Activated CD4-positive, alpha-beta memory T cell treated with anti-CD3 and anti-CD28 coated beads for 36 hours (primary cell): ENCODE results near the gene KRT4. TPM values are rescaled to one million over a fixed set of nuclear protein-coding genes. Genes with fewer than 3 reads are reported as not detected.
"Not testable (repeated sequence)": the region's sequence is repeated elsewhere in the genome, so short reads cannot be mapped to it uniquely, and the experiment has no call there.

Experiments used
- CTCF ChIA-PET: fragments of 350-600 bp; sonication (Branson Sonifier 250); formaldehyde crosslinking; loops from one replicate; lab custom pipeline; 2021; ENCODE audit warnings: antibody characterized with exemption, inconsistent platforms; lab: Charles Lee
- POLR2A ChIA-PET: fragments of 350-600 bp; sonication (Branson Sonifier 250); formaldehyde crosslinking; loops from one replicate; lab custom pipeline; 2021; ENCODE audit warnings: antibody characterized with exemption; lab: Charles Lee
- DNase-seq: peaks from one replicate; pipeline ENCODE4 v3.0.0-alpha.2; 2020
- H3K27ac Mint-ChIP-seq: one replicate; pipeline ENCODE4 v1.8.0; 2021; ENCODE audit warnings: mixed read lengths
- H3K27me3 Mint-ChIP-seq: one replicate; pipeline ENCODE4 v1.8.0; 2021; ENCODE audit warnings: mixed read lengths
- H3K36me3 Mint-ChIP-seq: one replicate; pipeline ENCODE4 v1.8.0; 2021; ENCODE audit warnings: mixed read lengths
- H3K4me1 Mint-ChIP-seq: one replicate; pipeline ENCODE4 v1.8.0; 2021; ENCODE audit warnings: low read depth, mixed read lengths
- H3K4me3 Mint-ChIP-seq: one replicate; pipeline ENCODE4 v1.8.0; 2021; ENCODE audit warnings: mild to moderate bottlenecking, mixed read lengths
- H3K9me3 Mint-ChIP-seq: one replicate; pipeline ENCODE4 v1.8.0; 2021; ENCODE audit warnings: mixed read lengths
- intact Hi-C: fragments of 100-400 bp; cut with micrococcal nuclease; formaldehyde crosslinking; loops from one replicate; pipeline ENCODE4 v1.15.1; 2023
- total RNA-seq, 2 experiments: library from RNA; stranded (reverse); gene quantifications; one replicate each; pipeline ENCODE4 v1.2.3, GENCODE V29; 2021

KRT4 gene
- total RNA-seq = not detected

- Mint-ChIP-seq H3K27me3 (peaks cover 4% of the 10 kb centered on the region), H3K27ac (no peak within 1 kb of the TSS), H3K4me3 (no peak within 1 kb of the TSS), H3K4me1 (no peaks in the 10 kb centered on the region), H3K36me3 (no peaks in the 10 kb centered on the region), H3K9me3 (no peaks in the 10 kb centered on the region)
- CTCF ChIA-PET = interaction anchor here (1.6 kb wide), 1 partner anchor 71 kb away, joined by 3 read pairs; no protein-coding TSS in a partner anchor
- no peak for DNase-seq
- POLR2A ChIA-PET = no interaction called here
- intact Hi-C loops = no loop called here
Observed at GRCh38 chr12:52813885-52814709, at the start of gene KRT4. TSS of gene KRT4 (minus strand) at chr12:52814116. CDS start at chr12:52814058, 58 bp downstream.

- H3K27ac Mint-ChIP-seq = no peak overlapping the region
- no peak overlapping the region for H3K4me3 Mint-ChIP-seq
- H3K9me3 Mint-ChIP-seq = no peaks in the 10 kb centered on the region
- H3K36me3 Mint-ChIP-seq = no peaks in the 10 kb centered on the region
- CTCF ChIA-PET = interaction anchor here (0.9 to 1.3 kb wide), 3 partner anchors 8 to 22 kb away, joined by 4 to 5 read pairs (median 4); no protein-coding TSS in a partner anchor
- peaks cover 2% of the 10 kb centered on the region for H3K4me1 Mint-ChIP-seq
- POLR2A ChIA-PET = no interaction called here
- no peaks in the 10 kb centered on the region for H3K27me3 Mint-ChIP-seq
- intact Hi-C loops = no loop called here
- no peak for DNase-seq
Observed at GRCh38 chr12:52862023-52862422, 48.1 kb upstream of the KRT4 start.

DNA sequence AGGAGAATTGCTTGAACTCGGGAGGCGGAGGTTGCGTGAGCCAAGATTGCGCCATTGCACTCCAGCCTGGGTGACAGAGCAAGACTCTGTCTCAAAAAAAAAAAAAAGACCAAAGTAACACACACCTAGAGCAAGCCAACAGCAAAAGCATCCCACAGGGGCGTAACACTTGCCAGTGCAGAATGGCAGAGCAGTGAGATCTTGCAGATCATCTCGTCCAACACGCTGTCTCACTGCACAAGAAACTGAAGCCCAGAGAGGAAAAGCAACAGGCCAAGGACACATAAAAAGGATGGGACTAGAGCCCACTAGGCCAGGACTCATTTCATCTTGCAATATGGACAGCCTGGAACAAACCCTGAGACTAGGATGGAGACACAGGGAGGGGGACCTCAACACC lies 47.6 kb upstream of the KRT4 start:
- no peaks in the 10 kb centered on the region for H3K27me3 Mint-ChIP-seq
- intact Hi-C loops = no loop called here
- no peak for DNase-seq
- ChIA-PET POLR2A (no interaction called here), CTCF (interaction anchor here (0.9 to 1.3 kb wide), 3 partner anchors 9 to 23 kb away, joined by 4 to 5 read pairs (median 4); no protein-coding TSS in a partner anchor)
- H3K4me1 Mint-ChIP-seq = no peaks in the 10 kb centered on the region
- H3K27ac Mint-ChIP-seq = no peak overlapping the region
- H3K36me3 Mint-ChIP-seq = no peaks in the 10 kb centered on the region
- no peaks in the 10 kb centered on the region for H3K9me3 Mint-ChIP-seq
- no peak overlapping the region for H3K4me3 Mint-ChIP-seq

DNA sequence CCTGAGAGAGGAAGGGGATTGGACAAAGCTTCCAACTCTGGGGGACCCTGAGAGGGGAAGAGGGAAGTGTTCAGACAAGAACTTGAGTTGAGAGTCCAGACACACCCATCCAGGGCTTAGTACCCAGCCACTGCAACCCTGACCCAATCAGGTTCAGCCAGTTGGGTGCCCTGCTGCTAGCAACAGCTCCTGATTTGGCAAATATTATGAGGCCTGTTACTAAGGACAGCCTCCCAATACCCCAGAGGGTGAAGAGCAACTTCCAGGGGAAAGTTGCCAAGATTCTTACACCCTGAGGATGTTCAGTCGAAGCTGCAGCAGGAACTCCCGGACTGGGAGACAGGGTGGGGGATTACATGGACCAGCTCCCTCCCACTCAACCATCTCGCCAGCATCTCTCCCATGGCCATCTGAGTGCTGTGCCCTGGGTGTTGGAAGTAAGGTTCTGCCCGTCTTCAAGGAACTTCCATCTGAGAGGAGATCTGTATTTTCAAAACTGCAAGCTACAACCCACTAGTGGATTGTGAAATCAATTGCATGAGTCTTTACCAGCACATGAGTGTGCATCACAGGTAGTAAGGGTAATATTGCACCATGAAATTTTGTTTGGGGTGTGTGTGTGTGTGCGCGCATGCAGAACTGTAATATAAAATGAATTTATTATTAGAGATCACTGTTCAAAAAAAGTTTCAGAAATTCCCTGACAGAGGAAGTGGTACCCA lies 46.3 kb upstream of the KRT4 start:
- Mint-ChIP-seq H3K4me1 (no peaks in the 10 kb centered on the region), H3K36me3 (no peaks in the 10 kb centered on the region)
- CTCF ChIA-PET = interaction anchor here (0.7 to 1.7 kb wide), 3 partner anchors 20 to 645 kb away, joined by 3 to 6 read pairs (median 5); no protein-coding TSS in a partner anchor

DNA sequence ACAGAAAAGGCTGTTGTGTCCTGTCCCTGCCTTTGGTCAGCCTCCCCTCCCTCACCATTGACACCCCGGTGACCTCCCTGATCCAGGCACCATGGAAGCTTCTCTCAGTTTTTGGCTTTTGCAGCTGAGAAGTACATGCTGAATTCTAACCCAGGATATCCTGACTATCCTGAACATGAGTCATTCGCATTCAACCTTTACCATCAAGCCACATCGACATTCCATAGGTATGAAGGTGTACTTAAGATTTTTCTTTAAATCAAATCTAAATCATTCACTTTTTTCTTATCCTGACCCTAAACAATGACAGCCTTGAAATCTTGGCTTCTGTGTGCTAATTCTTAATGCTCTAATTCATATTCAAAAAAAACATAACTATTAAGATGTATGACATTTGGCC lies 43.6 kb upstream of the KRT4 start:
- intact Hi-C loops = no loop called here
- Mint-ChIP-seq H3K36me3 (no peaks in the 10 kb centered on the region), H3K4me3 (no peak overlapping the region), H3K27ac (no peak overlapping the region), H3K4me1 (no peaks in the 10 kb centered on the region), H3K27me3 (peaks cover 4% of the 10 kb centered on the region), H3K9me3 (no peaks in the 10 kb centered on the region)
- POLR2A ChIA-PET = no interaction called here
- CTCF ChIA-PET = no interaction called here
- no peak for DNase-seq

More for the DNA sequence above, 46.3 kb upstream of the KRT4 start:
- DNase-seq = no peak
- Mint-ChIP-seq H3K4me3 (no peak overlapping the region), H3K27ac (no peak overlapping the region), H3K27me3 (peaks cover 2% of the 10 kb centered on the region), H3K9me3 (no peaks in the 10 kb centered on the region)
- intact Hi-C loops = no loop called here
- POLR2A ChIA-PET = no interaction called here

- H3K36me3 Mint-ChIP-seq = no peaks in the 10 kb centered on the region
Observed at GRCh38 chr12:52856787-52857186, 42.9 kb upstream of the KRT4 start.

DNA sequence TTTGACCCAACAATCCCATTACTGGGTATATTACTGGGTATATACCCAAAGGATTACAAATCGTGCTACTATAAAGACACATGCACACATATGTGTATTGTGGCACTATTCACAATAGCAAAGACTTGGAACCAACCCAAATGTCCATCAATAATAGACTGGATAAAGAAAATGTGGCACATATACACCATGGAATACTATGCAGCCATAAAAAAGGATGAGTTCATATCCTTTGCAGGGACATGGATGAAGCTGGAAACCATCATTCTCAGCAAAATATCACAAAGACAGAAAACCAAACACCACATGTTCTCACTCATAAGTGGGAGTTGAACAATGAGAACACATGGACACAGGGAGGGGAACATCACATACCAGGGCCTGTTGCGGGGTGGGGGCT lies 42.2 kb upstream of the KRT4 start:
- DNase-seq, H3K36me3 Mint-ChIP-seq, H3K27ac Mint-ChIP-seq, H3K4me1 Mint-ChIP-seq, H3K27me3 Mint-ChIP-seq, POLR2A ChIA-PET, H3K9me3 Mint-ChIP-seq, H3K4me3 Mint-ChIP-seq, intact Hi-C loops: not testable (repeated sequence)
- CTCF ChIA-PET = interaction anchor here (1.0 to 1.3 kb wide), 3 partner anchors 10 to 24 kb away, joined by 3 to 4 read pairs (median 3); no protein-coding TSS in a partner anchor

More at GRCh38 chr12:52856787-52857186, 42.9 kb upstream of the KRT4 start:
- H3K4me3 Mint-ChIP-seq = no peak overlapping the region
- no peaks in the 10 kb centered on the region for H3K9me3 Mint-ChIP-seq
- CTCF ChIA-PET = interaction anchor here (0.9 to 1.3 kb wide), 4 partner anchors 9 to 29 kb away, joined by 3 to 5 read pairs (median 4); no protein-coding TSS in a partner anchor
- peaks cover 4% of the 10 kb centered on the region for H3K27me3 Mint-ChIP-seq
- no peaks in the 10 kb centered on the region for H3K4me1 Mint-ChIP-seq
- H3K27ac Mint-ChIP-seq = no peak overlapping the region
- intact Hi-C loops = no loop called here
- DNase-seq = no peak
- POLR2A ChIA-PET = no interaction called here

- no peaks in the 10 kb centered on the region for H3K4me1 Mint-ChIP-seq
- POLR2A ChIA-PET = no interaction called here
Observed at GRCh38 chr12:52851787-52852186, 37.9 kb upstream of the KRT4 start.

DNA sequence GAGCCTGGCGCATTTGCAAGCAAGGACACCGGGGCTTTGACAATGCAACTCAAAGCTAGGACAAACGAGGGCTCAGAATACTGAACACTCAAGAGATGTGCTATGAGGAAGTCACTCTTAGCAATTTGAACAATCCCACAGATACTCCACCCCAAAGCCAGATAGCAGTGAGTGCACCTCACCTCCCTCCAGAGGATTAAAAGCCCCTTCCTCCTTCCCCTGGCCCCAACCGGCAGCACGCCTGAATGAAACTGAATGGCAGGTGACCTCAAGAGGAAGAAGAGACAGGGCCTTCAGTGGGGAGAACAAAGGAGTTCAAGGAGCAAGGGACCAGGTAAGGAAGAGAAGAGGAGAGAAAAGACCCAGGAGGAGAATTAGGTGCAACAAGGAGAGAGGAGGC lies 36.8 kb upstream of the KRT4 start:
- Mint-ChIP-seq H3K4me1 (no peaks in the 10 kb centered on the region), H3K9me3 (no peaks in the 10 kb centered on the region), H3K36me3 (no peaks in the 10 kb centered on the region), H3K27me3 (peaks cover 12% of the 10 kb centered on the region), H3K27ac (no peak overlapping the region), H3K4me3 (no peak overlapping the region)
- DNase-seq = no peak
- ChIA-PET CTCF (interaction anchor here (1.8 kb wide), 1 partner anchor 29 kb away, joined by 3 read pairs; no protein-coding TSS in a partner anchor), POLR2A (no interaction called here)
- intact Hi-C loops = no loop called here

More at GRCh38 chr12:52851787-52852186, 37.9 kb upstream of the KRT4 start:
- Mint-ChIP-seq H3K36me3 (no peaks in the 10 kb centered on the region), H3K4me3 (no peak overlapping the region), H3K27ac (no peak overlapping the region), H3K9me3 (no peaks in the 10 kb centered on the region), H3K27me3 (peaks cover 12% of the 10 kb centered on the region)
- no peak for DNase-seq
- intact Hi-C loops = no loop called here
- CTCF ChIA-PET = interaction anchor here (0.6 to 1.8 kb wide), 2 partner anchors 28 to 1898 kb away, joined by 3 read pairs; no protein-coding TSS in a partner anchor

- no peak for DNase-seq
- H3K27me3 Mint-ChIP-seq = peaks cover 11% of the 10 kb centered on the region
- no peak overlapping the region for H3K4me3 Mint-ChIP-seq
- POLR2A ChIA-PET = no interaction called here
- H3K4me1 Mint-ChIP-seq = no peaks in the 10 kb centered on the region
- intact Hi-C loops = no loop called here
- H3K27ac Mint-ChIP-seq = no peak overlapping the region
- H3K36me3 Mint-ChIP-seq = no peaks in the 10 kb centered on the region
- CTCF ChIA-PET = no interaction called here
- no peaks in the 10 kb centered on the region for H3K9me3 Mint-ChIP-seq
Observed at GRCh38 chr12:52849511-52849910, 35.6 kb upstream of the KRT4 start.

- Mint-ChIP-seq H3K4me3 (no peak within 1 kb of the TSS), H3K9me3 (no peaks in the 10 kb centered on the region), H3K27me3 (peaks cover 11% of the 10 kb centered on the region), H3K36me3 (no peaks in the 10 kb centered on the region), H3K4me1 (no peaks in the 10 kb centered on the region), H3K27ac (no peak within 1 kb of the TSS)
- intact Hi-C loops = no loop called here
- CTCF ChIA-PET = no interaction called here
- POLR2A ChIA-PET = no interaction called here
- DNase-seq = no peak
Observed at GRCh38 chr12:52848661-52849255, 34.8 kb upstream of the KRT4 start, which contains the start of gene KRT78. TSS of gene KRT78 (minus strand) at chr12:52848994. CDS start at chr12:52848930, 64 bp downstream.
